ENCODE measurements around the gene ADCYAP1R1.
A peak's percentile ranks its signal among the peaks of the same experiment; 100 is the strongest.

Gene ADCYAP1R1

GRCh38 chr7:31043051-31043471 is 9.0 kb upstream of the ADCYAP1R1 start:
- DNase-seq (ENCODE audit: low spot score), result no peak

- DNase-seq (ENCODE audit: low spot score), result no peak
These were observed 7.6 kb upstream of the ADCYAP1R1 start for GRCh38 chr7:31044529-31044928.

- no peak for DNase-seq (ENCODE audit: low spot score)
These were observed 5.4 kb upstream of the ADCYAP1R1 start for GRCh38 chr7:31046723-31047122.

- no peak for DNase-seq (ENCODE audit: low spot score)
These were observed 4.6 kb upstream of the ADCYAP1R1 start for GRCh38 chr7:31047313-31048146.

- DNase-seq (ENCODE audit: low spot score), result no peak
These were observed 2.9 kb upstream of the ADCYAP1R1 start for GRCh38 chr7:31049005-31049765.

- DNase-seq (ENCODE audit: low spot score), result no peak
These were observed 356 bp downstream of the ADCYAP1R1 start for GRCh38 chr7:31052487-31052840.

- no peak for DNase-seq (ENCODE audit: low spot score)
These were observed 913 bp downstream of the ADCYAP1R1 start for GRCh38 chr7:31052841-31053601.

GRCh38 chr7:31053986-31054385 is 1.9 kb downstream of the ADCYAP1R1 start:
- peak; percentile 32 for DNase-seq (ENCODE audit: low spot score)

GRCh38 chr7:31054608-31055278 is 2.6 kb downstream of the ADCYAP1R1 start:
- DNase-seq (ENCODE audit: low spot score), result peak; percentile 47

- peak; percentile 49 for DNase-seq (ENCODE audit: low spot score)
These were observed 3.4 kb downstream of the ADCYAP1R1 start for GRCh38 chr7:31055471-31055870.

- DNase-seq (ENCODE audit: low spot score), result peak; percentile 93
These were observed 4.8 kb downstream of the ADCYAP1R1 start for GRCh38 chr7:31056775-31057346.

- DNase-seq (ENCODE audit: low spot score), result no peak
These were observed 6.0 kb downstream of the ADCYAP1R1 start for GRCh38 chr7:31058122-31058521.

GRCh38 chr7:31058688-31059087 is 6.6 kb downstream of the ADCYAP1R1 start:
- DNase-seq (ENCODE audit: low spot score), result no peak

- no peak for DNase-seq (ENCODE audit: low spot score)
These were observed 7.4 kb downstream of the ADCYAP1R1 start for GRCh38 chr7:31059551-31059950.

- peak; percentile 33 for DNase-seq (ENCODE audit: low spot score)
These were observed 9.1 kb downstream of the ADCYAP1R1 start for GRCh38 chr7:31061185-31061584.

- peak; percentile 55 for DNase-seq (ENCODE audit: low spot score)
These were observed 10.8 kb downstream of the ADCYAP1R1 start for GRCh38 chr7:31062746-31063435.

GRCh38 chr7:31065021-31065593 is 13.0 kb downstream of the ADCYAP1R1 start:
- DNase-seq (ENCODE audit: low spot score), result no peak

GRCh38 chr7:31065840-31066239 is 13.7 kb downstream of the ADCYAP1R1 start:
- no peak for DNase-seq (ENCODE audit: low spot score)

- peak; percentile 83 for DNase-seq (ENCODE audit: low spot score)
These were observed 14.5 kb downstream of the ADCYAP1R1 start for GRCh38 chr7:31066516-31067130.

- DNase-seq (ENCODE audit: low spot score), result no peak
These were observed 15.4 kb downstream of the ADCYAP1R1 start for GRCh38 chr7:31067491-31067890.

Data from cerebellar cortex (tissue), 1 donor.